NCI-H69 (cell line): ENCODE measurements around the gene SLC13A2.

Experiments
- DNase-seq: peaks from one replicate; lab custom pipeline; 2025; lab: John Stamatoyannopoulos, UW

SLC13A2 gene

GRCh38 chr17:28537219-28537610, 63.8 kb downstream of the SLC13A2 start:
- no peak for DNase-seq

- DNase-seq, result no peak
Observed at GRCh38 chr17:28538296-28538895, 65.0 kb downstream of the SLC13A2 start.

DNA sequence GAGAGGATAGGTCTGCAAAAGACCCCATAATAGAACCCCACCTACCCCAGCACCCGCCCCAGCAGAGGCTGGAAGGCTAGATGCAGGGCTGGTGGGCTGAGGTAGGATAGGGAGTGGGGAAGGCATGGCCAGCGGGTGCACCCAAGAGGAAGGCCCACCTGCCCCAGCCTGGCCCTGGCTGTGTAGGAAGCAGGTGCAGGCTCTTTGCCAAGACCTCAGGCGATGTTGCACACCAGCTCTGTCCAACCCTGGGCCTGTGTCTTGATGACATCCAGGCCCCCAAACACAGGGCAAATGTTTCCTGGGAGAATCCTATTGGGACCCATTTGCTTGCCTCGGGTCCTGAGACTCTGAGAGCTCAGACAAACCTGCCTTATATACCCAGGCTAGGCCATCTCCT, 66.8 kb downstream of the SLC13A2 start:
- peak; percentile 49 for DNase-seq

- no peak for DNase-seq
Observed at GRCh38 chr17:28541439-28541838, 68.0 kb downstream of the SLC13A2 start.

DNA sequence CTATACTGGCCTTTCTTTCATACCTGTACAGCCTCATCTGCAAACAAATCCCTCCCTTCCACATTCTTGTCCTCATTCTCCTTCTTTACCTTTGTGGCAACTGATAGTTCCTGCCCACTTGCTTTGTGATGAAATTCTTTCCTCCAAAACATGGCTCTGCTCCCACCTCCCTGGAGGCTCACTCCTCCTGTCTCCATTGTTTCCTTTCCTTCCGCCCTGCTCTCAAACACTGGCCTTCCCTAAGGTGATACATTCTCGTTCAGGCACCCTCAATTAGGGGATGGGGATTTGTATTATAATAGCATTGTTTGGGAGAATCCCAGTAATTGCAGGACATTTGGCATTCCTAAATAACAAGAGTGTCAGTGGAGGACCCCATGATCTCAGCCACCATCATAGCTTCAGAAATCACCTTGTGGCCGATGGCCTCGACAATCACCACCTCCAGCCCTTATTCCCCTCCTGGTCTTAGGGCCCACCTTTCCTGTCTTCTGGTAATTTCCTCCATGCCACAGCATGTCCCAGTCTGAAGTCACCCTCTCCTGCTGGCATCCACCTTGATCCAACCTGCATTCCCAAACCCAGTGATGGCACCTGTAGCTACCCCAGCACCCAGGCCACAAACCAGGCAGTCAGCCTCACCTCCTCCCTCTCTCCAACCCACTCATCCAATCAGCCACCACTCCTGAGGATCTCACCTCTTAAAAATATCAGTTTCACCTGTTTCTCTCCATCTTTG, 71.1 kb downstream of the SLC13A2 start:
- DNase-seq, result no peak

- DNase-seq, result no peak
Observed at GRCh38 chr17:28545141-28545503, 71.7 kb downstream of the SLC13A2 start.

DNA sequence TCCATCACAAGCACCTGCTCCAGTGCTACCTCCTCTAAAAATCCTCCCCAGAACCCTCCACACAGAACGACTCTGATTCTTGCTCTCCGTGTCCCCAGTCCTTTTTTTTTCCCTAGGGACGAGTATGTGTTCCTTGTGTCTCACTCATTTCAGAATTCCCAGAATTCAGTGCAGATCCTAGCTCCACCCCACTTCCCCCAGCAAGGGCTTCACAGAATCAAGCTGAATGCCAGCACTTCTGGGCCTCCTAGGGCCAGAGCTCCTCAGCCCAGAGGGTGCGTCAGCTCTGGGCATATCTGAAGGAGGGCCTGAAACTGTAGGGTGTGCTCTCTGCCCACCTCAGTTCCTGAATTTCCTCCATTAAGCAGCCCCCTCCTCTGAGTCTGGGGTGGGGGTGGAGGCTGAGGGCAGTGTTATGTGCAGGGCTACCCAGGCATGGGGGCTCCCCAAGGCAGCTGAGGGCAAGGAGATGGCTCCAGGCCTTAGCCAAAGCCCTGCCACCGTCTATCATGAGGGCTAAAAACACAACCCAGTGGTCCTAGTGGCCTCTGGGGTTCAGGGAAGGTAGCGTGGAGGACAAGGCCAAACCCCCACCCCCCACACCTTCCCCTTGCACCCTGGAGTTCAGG, 72.5 kb downstream of the SLC13A2 start:
- DNase-seq, result no peak

GRCh38 chr17:28547096-28547622, 73.7 kb downstream of the SLC13A2 start:
- no peak for DNase-seq
